ENCODE measurements around the gene SAMD9. TPM values are rescaled to one million over a fixed set of nuclear protein-coding genes. Genes with fewer than 3 reads are reported as not detected.

Gene SAMD9
- total RNA-seq, 1 donor from 2014 or later = 2.8 TPM

DNA sequence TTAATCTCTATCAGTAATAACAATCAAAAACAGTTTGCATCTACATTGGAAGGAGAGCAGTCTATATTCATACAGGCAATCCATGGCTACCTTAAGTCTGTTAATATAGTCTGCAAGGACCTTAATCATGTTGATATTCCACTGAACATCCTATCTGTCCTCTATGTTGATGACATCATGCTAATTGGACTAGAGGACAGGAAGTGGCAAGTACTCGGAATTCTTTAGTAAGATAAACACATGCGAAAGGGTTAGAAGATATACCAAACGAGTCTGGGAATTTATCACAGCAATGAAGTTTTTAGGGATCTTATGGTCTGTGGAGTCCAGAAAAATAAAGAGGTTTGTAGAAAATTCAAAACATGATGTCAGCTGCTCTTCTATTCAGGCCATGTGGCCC is 41.7 kb upstream of the SAMD9 start:
- intact Hi-C loops (cut with micrococcal nuclease) = no loop called here
- TF ChIP-seq, protein P1, sequence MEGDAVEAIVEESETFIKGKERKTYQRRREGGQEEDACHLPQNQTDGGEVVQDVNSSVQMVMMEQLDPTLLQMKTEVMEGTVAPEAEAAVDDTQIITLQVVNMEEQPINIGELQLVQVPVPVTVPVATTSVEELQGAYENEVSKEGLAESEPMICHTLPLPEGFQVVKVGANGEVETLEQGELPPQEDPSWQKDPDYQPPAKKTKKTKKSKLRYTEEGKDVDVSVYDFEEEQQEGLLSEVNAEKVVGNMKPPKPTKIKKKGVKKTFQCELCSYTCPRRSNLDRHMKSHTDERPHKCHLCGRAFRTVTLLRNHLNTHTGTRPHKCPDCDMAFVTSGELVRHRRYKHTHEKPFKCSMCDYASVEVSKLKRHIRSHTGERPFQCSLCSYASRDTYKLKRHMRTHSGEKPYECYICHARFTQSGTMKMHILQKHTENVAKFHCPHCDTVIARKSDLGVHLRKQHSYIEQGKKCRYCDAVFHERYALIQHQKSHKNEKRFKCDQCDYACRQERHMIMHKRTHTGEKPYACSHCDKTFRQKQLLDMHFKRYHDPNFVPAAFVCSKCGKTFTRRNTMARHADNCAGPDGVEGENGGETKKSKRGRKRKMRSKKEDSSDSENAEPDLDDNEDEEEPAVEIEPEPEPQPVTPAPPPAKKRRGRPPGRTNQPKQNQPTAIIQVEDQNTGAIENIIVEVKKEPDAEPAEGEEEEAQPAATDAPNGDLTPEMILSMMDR (IDR thresholded peaks at IDR 0.05; ENCODE audit: borderline replicate concordance) = no peak
- no peaks in the 10 kb centered on the region for H3K36me3 ChIP-seq

DNA sequence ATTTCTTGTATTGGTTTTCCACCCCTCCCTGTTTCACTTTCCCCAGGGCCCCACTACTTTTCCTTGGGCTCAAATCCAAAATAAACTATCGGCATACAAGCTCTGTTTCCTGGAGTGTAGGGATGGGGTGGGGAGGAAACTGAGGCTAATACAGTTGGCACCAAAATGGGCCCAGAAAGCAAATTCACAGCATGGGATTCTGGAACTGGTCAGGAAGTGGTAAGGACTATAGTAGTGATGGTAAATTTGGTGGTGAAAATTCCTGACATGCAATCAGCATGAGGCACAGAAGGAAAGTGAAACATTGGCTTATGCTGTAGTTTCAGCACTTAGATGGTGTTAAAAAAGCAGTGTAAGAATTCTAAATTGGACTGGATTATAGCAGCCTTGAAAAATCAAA is 39.1 kb upstream of the SAMD9 start:
- peaks cover 7% of the 10 kb centered on the region for H3K9me3 ChIP-seq (replicated peaks)
- H3K36me3 ChIP-seq = no peaks in the 10 kb centered on the region
- H3K4me3 ChIP-seq = no peak overlapping the region
- H3K27ac ChIP-seq (replicated peaks) = no peak overlapping the region
- no peak for DNase-seq
- intact Hi-C loops (cut with micrococcal nuclease) = no loop called here
- H3K27me3 ChIP-seq (ENCODE audit: low read depth) = no peaks in the 10 kb centered on the region
- TF ChIP-seq, protein P1 (IDR thresholded peaks at IDR 0.05; ENCODE audit: borderline replicate concordance) = no peak
- H3K4me1 ChIP-seq = no peaks in the 10 kb centered on the region

More for the DNA sequence above, 41.7 kb upstream of the SAMD9 start:
- H3K4me1 ChIP-seq = no peaks in the 10 kb centered on the region
- no peaks in the 10 kb centered on the region for H3K27me3 ChIP-seq (ENCODE audit: low read depth)
- H3K27ac ChIP-seq (replicated peaks) = no peak overlapping the region
- peaks cover 7% of the 10 kb centered on the region for H3K9me3 ChIP-seq (replicated peaks)
- no peak overlapping the region for H3K4me3 ChIP-seq
- DNase-seq = no peak

DNA sequence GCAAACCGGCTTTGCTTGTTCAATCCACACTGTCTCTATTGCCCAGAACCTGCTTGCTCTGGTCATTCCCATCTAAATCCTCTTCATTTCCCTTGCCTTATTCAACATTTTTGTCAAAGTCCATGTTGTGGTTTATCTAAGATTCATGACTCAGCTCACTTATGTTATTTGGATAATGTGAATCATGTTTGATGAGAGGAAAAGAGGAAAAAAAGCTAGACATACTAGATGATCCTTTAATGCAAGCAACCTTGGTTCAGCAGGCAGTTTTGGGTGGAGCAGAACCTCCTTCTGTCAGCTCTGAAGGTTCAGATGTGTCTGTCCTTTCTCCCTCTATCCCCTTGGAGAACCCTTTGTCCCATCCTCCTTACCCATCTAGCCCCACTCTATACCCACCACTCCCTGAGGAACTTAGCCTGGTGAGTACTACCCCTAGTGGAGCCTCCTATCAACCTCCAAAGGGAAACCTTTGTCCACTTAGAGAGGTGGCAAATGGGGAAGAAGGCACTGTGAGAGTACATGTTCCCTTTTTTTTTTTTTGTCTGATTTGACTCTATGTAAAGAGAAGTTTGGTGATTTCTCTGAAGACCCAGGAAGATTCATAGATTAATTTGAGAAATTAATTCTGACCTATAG is 32.5 kb upstream of the SAMD9 start:
- Histone ChIP-seq H3K4me3 (no peak overlapping the region), H3K36me3 (peaks cover 2% of the 10 kb centered on the region), H3K27ac (replicated peaks) (no peak overlapping the region), H3K9me3 (replicated peaks) (no peaks in the 10 kb centered on the region), H3K4me1 (peaks cover 23% of the 10 kb centered on the region), H3K27me3 (ENCODE audit: low read depth) (no peaks in the 10 kb centered on the region)
- intact Hi-C loops (cut with micrococcal nuclease) = no loop called here
- TF ChIP-seq, protein P1 (IDR thresholded peaks at IDR 0.05; ENCODE audit: borderline replicate concordance) = no peak
- DNase-seq = no peak

DNA sequence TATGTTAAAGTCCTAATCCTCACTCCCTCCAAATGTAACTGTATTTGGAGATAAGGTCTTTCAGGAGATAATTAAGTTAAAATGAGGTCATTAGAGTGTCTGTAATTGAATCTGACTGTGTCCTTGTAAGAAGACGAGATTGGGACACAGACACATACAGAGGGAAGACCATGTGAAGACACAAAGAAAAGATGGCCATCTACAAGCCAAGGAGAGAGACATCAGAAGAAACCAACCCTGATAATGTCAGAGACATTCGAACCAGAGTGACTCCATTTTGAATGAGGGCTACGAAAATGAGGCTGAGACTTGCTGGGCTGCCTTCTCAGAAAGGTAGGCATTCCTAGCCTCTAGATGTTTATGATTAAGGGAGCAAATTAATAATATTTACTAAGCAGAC is 30.9 kb upstream of the SAMD9 start:
- TF ChIP-seq, protein P1 (IDR thresholded peaks at IDR 0.05; ENCODE audit: borderline replicate concordance) = no peak
- H3K4me3 ChIP-seq = peak overlapping the region; percentile 67
- no peak for DNase-seq
- intact Hi-C loops (cut with micrococcal nuclease) = no loop called here
- no peaks in the 10 kb centered on the region for H3K27me3 ChIP-seq (ENCODE audit: low read depth)
- peak overlapping the region; percentile 68 for H3K27ac ChIP-seq (replicated peaks)
- peaks cover 23% of the 10 kb centered on the region for H3K4me1 ChIP-seq
- peaks cover 18% of the 10 kb centered on the region for H3K36me3 ChIP-seq
- H3K9me3 ChIP-seq (replicated peaks) = no peaks in the 10 kb centered on the region

DNA sequence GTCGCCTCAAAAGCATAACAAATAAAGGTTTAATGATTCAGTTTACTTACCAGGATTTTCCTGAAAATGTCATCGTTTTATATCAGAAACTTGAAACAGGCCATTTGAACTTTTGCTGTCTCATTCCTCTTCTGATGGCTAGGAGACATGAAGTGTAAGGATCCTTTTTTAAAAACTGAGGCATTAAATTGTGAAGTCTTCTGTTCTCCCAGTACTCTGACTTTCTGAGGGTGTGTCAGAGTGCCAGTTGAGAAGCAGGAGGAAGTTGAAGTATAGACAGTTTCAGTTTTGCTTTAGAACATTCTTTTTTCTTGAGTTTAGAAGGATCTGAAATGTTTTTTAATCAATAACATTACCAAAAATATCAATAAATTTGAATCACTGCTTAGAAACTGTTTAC is 30.4 kb upstream of the SAMD9 start, which contains the start of gene SAMD9L:
Gene SAMD9L, minus strand, starts transcription at position 242 of the 400 bp plus-strand sequence. CDS start 12,414 bp downstream, outside the sequence.
- no peaks in the 10 kb centered on the region for H3K9me3 ChIP-seq (replicated peaks)
- no peaks in the 10 kb centered on the region for H3K27me3 ChIP-seq (ENCODE audit: low read depth)
- H3K27ac ChIP-seq (replicated peaks) = peak within 1 kb of the TSS; percentile 68
- intact Hi-C loops (cut with micrococcal nuclease) = no loop called here
- TF ChIP-seq, protein P1 (IDR thresholded peaks at IDR 0.05; ENCODE audit: borderline replicate concordance) = no peak
- DNase-seq = no peak
- H3K36me3 ChIP-seq = peaks cover 24% of the 10 kb centered on the region
- peaks cover 23% of the 10 kb centered on the region for H3K4me1 ChIP-seq
- peak within 1 kb of the TSS; percentile 67 for H3K4me3 ChIP-seq
